ENCODE measurements around the gene C1QB. TPM values are rescaled to one million over a fixed set of nuclear protein-coding genes. Genes with fewer than 3 reads are reported as not detected.

C1QB gene
- total and polyA plus RNA-seq, 4 donors = 93.9 to 335 (median 143) TPM

DNA sequence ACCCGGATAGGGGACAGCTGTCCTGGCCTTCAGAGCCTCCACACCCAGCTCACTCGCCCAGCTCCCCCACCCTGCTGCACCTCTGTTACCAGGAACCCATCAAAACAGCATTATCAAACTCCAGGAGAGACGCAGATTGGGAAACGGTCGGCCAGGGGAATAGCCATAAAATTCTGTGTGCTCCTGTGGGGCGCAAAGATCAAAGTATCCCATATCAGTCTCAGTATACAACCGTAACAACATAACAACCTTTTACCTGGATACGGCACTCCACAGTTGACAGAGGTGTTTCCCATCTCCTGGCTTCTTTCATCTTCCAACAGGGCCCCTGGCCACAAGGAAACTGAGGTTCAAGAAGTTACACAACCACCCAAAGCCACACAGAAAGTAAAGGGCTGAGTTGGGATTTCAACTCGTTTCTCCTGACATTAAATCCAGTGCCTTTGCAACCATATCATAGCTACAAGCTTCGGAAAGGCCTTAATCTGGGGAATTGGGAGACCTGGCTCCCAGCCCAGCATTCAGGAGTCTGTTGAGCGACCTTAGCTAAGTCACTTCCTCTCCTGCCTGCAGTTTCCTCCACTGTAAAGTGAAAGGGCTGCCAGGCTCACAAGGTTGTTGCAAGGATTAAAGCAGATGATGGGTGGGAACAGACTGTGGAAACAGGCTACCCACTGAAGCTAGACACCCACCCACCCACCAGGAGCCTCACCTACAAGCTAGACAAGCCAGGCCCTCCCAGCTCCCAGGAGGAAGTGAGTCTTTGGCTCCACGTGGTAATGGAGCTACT lies 49.5 kb downstream of the C1QB start:
- no peak overlapping the region for H3K4me3 ChIP-seq (ENCODE audit: low read depth in 1 of 3, low read length in 3 of 3)
- H3K27me3 ChIP-seq (ENCODE audit: control insufficient read depth in 4 of 4, insufficient read depth in 4 of 4, low read length in 3 of 4) = no peaks in the 10 kb centered on the region
- no peak overlapping the region for H3K27ac ChIP-seq (ENCODE audit: low read depth in 1 of 2, low read length in 2 of 2)
- H3K9me3 ChIP-seq (ENCODE audit: control insufficient read depth in 4 of 4, low read length in 3 of 4) = no peaks in the 10 kb centered on the region
- TF ChIP-seq NR2F2 (IDR thresholded peaks at IDR 0.05) = peak; percentile 45
- TF ChIP-seq, protein P1, sequence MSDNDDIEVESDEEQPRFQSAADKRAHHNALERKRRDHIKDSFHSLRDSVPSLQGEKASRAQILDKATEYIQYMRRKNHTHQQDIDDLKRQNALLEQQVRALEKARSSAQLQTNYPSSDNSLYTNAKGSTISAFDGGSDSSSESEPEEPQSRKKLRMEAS (IDR thresholded peaks at IDR 0.05) = no peak
- H3K4me1 ChIP-seq (ENCODE audit: control insufficient read depth in 4 of 4, insufficient read depth in 4 of 4, low read length in 3 of 4) = no peaks in the 10 kb centered on the region
- no peaks in the 10 kb centered on the region for H3K36me3 ChIP-seq (ENCODE audit: control insufficient read depth in 4 of 4, insufficient read depth in 3 of 4, low read depth in 1 of 4, low read length in 3 of 4)
- no peak for DNase-seq (ENCODE audit: low spot score)
- H3K9ac ChIP-seq (ENCODE audit: low read depth in 1 of 2, low read length in 2 of 2) = no peak overlapping the region
- 51% methylated on average over 12 of the region's 12 CpGs for WGBS

DNA sequence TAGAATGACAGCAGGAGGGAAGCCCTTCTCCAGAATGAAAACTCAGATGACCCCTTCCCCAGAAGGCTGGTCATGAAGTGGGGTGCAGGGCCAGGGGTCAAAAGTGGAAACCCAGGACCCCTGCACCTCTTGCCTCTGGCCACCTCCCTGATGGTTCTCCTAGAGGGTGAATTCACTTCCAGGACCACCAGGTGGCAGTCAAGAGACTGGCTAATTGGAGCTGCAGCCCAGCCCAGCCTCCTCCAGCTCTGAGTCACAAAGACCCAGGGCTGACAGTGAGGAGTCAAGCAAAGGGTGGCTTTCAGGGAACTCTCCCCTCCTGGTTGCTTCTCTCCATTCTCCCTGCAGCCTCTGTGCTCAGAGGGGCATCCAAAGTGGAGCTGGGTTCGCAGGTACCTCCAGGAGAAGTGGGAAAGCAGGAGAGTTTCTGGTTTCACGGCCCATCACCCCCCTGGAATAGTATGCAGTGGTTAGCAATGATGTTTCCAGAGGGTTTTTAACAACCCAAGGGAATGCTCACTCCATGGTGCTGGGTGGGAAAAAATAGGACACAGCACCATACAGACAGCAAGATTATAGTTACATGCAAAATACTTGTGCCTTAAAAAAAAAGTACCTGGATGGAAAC lies 51.5 kb downstream of the C1QB start:
- TF ChIP-seq CTCF (IDR thresholded peaks at IDR 0.05; ENCODE audit: low read depth, low read length, missing input control) (peak; percentile 90), TAF1 (conservative IDR thresholded peaks at IDR 0.05) (no peak), RAD21 (IDR thresholded peaks at IDR 0.05) (peak; percentile 93 to 94), EGR1 (IDR thresholded peaks at IDR 0.05; ENCODE audit: low read depth in 2 of 2) (no peak), GABPA (IDR thresholded peaks at IDR 0.05 in 1 of 2, conservative IDR thresholded peaks at IDR 0.05 in 1 of 2) (no peak), SP1 (IDR thresholded peaks at IDR 0.05) (no peak), NR2F2 (IDR thresholded peaks at IDR 0.05) (no peak), YY1 (IDR thresholded peaks at IDR 0.05) (no peak)
- TF ChIP-seq, protein P1 (IDR thresholded peaks at IDR 0.05) = no peak
- DNase-seq (ENCODE audit: low spot score) = peak; percentile 75
- H3K9me3 ChIP-seq (ENCODE audit: control insufficient read depth in 4 of 4, low read length in 3 of 4) = no peaks in the 10 kb centered on the region
- peaks cover 0 to 2% (median 0%) of the 10 kb centered on the region in 4 donors for H3K27me3 ChIP-seq (ENCODE audit: control insufficient read depth in 4 of 4, insufficient read depth in 4 of 4, low read length in 3 of 4)
- no peak overlapping the region for H3K4me3 ChIP-seq (ENCODE audit: low read depth in 1 of 3, low read length in 3 of 3)
- H3K4me1 ChIP-seq (ENCODE audit: control insufficient read depth in 4 of 4, insufficient read depth in 4 of 4, low read length in 3 of 4) = no peaks in the 10 kb centered on the region
- H3K27ac ChIP-seq (ENCODE audit: low read depth in 1 of 2, low read length in 2 of 2) = no peak overlapping the region
- WGBS = 72% methylated on average over 2 of the region's 2 CpGs
- H3K9ac ChIP-seq (ENCODE audit: low read depth in 1 of 2, low read length in 2 of 2) = no peak overlapping the region
- H3K36me3 ChIP-seq (ENCODE audit: control insufficient read depth in 4 of 4, insufficient read depth in 3 of 4, low read depth in 1 of 4, low read length in 3 of 4) = no peaks in the 10 kb centered on the region

GRCh38 chr1:22705586-22705985 lies 52.5 kb downstream of the C1QB start:
- no peaks in the 10 kb centered on the region for H3K36me3 ChIP-seq (ENCODE audit: control insufficient read depth in 4 of 4, insufficient read depth in 3 of 4, low read depth in 1 of 4, low read length in 3 of 4)
- H3K4me3 ChIP-seq (ENCODE audit: low read depth in 1 of 3, low read length in 3 of 3) = no peak overlapping the region
- peaks cover 0 to 4% (median 0%) of the 10 kb centered on the region in 4 donors for H3K27me3 ChIP-seq (ENCODE audit: control insufficient read depth in 4 of 4, insufficient read depth in 4 of 4, low read length in 3 of 4)
- H3K27ac ChIP-seq (ENCODE audit: low read depth in 1 of 2, low read length in 2 of 2) = no peak overlapping the region
- DNase-seq (ENCODE audit: low spot score) = no peak
- peaks cover 0 to 5% (median 4%) of the 10 kb centered on the region in 4 donors for H3K4me1 ChIP-seq (ENCODE audit: control insufficient read depth in 4 of 4, insufficient read depth in 4 of 4, low read length in 3 of 4)
- H3K9ac ChIP-seq (ENCODE audit: low read depth in 1 of 2, low read length in 2 of 2) = no peak overlapping the region
- H3K9me3 ChIP-seq (ENCODE audit: control insufficient read depth in 4 of 4, low read length in 3 of 4) = no peaks in the 10 kb centered on the region
- TF ChIP-seq HNF4G (IDR thresholded peaks at IDR 0.05) = no peak
- TF ChIP-seq FOXA1 (IDR thresholded peaks at IDR 0.05) = no peak
- no peak for TF ChIP-seq EGR1 (IDR thresholded peaks at IDR 0.05; ENCODE audit: low read depth in 2 of 2)
- TF ChIP-seq HNF4A (conservative IDR thresholded peaks at IDR 0.05) = no peak
- TF ChIP-seq FOXA2 (IDR thresholded peaks at IDR 0.05) = no peak
- no peak for TF ChIP-seq CTCF (IDR thresholded peaks at IDR 0.05; ENCODE audit: low read depth, low read length, missing input control)
- TF ChIP-seq, protein P2, sequence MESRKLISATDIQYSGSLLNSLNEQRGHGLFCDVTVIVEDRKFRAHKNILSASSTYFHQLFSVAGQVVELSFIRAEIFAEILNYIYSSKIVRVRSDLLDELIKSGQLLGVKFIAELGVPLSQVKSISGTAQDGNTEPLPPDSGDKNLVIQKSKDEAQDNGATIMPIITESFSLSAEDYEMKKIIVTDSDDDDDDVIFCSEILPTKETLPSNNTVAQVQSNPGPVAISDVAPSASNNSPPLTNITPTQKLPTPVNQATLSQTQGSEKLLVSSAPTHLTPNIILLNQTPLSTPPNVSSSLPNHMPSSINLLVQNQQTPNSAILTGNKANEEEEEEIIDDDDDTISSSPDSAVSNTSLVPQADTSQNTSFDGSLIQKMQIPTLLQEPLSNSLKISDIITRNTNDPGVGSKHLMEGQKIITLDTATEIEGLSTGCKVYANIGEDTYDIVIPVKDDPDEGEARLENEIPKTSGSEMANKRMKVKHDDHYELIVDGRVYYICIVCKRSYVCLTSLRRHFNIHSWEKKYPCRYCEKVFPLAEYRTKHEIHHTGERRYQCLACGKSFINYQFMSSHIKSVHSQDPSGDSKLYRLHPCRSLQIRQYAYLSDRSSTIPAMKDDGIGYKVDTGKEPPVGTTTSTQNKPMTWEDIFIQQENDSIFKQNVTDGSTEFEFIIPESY (IDR thresholded peaks at IDR 0.05) = no peak
- no peak for TF ChIP-seq REST (IDR thresholded peaks at IDR 0.05)
- no peak for TF ChIP-seq YY1 (IDR thresholded peaks at IDR 0.05)
- TF ChIP-seq GABPA (IDR thresholded peaks at IDR 0.05 in 1 of 2, conservative IDR thresholded peaks at IDR 0.05 in 1 of 2) = no peak
- TF ChIP-seq NR2F2 (IDR thresholded peaks at IDR 0.05) = no peak

Data from liver (tissue), 9 donors.